ENCODE measurements around the gene EPB41L1.

EPB41L1 gene

GRCh38 chr20:36153736-36154699, 522 bp upstream of the EPB41L1 start:
- in situ Hi-C loops (cut with MboI; ENCODE audit: low sequenced_read_pairs) = no loop called here

DNA sequence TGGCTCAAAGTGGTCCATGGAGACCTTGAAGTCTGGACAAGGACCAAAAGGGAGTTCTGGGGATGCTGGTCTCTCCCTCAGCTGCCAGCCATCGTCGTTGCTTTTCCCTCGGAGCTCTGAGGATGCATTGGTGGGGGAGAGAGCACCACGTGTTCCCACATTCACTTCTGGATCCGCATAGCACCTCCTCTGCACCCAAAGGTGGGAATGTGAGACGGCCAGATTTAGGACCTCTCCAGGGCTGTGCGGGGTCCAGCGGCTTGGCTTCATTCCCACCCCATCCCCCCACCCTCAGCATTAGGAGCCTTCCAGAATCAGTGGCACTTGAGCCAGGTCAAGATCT, 1.1 kb downstream of the EPB41L1 start:
- in situ Hi-C loops (cut with MboI; ENCODE audit: low sequenced_read_pairs) = no loop called here

DNA sequence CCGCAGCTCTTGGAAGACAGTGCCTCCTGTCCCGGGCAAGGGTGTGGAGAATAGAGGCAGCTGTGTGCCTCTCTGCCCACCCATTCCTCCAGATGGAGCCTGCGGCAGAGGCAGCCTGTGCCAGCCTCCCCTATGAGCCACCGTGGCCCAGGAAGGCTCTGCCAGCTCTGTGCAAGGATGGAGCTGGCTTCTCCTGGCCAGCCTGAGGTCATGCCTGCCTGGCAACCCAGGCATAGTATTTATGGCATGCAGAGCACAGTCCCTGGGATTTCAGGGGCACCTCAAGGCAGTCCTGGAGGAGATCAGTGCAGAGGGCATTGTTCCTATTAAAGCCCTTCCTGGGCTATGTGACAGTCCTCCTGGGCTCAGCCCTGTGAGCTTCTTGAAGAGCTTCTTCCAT, 1.5 kb downstream of the EPB41L1 start:
- in situ Hi-C loops (cut with MboI; ENCODE audit: low sequenced_read_pairs) = no loop called here

- in situ Hi-C loops (cut with MboI; ENCODE audit: low sequenced_read_pairs) = no loop called here
These were observed 3.1 kb downstream of the EPB41L1 start for GRCh38 chr20:36157610-36158009.

DNA sequence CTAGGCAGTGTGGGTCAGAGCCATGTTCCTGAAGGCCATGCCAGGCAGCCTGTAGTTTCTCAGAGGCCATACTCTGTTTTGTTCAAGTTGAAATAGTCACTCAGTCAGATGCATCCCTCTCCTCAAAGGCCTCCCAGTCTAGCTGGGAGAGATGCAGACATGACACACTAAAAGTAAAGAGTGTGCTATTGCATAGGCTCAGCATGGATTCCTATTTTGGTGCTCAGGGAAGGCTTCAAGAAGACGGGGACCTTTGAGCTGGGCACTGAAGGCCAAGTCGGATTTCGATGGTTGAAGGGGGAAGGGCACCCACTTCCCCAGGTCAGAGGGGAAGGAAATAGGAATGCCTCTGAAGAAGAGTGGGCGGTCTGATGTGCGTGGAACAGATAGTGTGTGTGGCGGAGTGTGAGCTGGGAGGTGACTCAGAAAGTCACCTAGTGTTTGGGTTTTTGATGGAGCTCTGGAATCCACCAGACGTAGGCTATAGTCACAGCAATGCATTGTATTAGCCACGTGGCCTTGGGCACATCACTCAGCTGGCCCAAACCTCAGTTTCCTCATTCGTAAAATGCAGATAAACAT, 3.7 kb downstream of the EPB41L1 start:
- in situ Hi-C loops (cut with MboI; ENCODE audit: low sequenced_read_pairs) = no loop called here

- in situ Hi-C loops (cut with MboI; ENCODE audit: low sequenced_read_pairs) = no loop called here
These were observed 5.3 kb downstream of the EPB41L1 start for GRCh38 chr20:36159833-36160232.

GRCh38 chr20:36162272-36162966, 7.9 kb downstream of the EPB41L1 start:
- in situ Hi-C loops (cut with MboI; ENCODE audit: low sequenced_read_pairs) = no loop called here

DNA sequence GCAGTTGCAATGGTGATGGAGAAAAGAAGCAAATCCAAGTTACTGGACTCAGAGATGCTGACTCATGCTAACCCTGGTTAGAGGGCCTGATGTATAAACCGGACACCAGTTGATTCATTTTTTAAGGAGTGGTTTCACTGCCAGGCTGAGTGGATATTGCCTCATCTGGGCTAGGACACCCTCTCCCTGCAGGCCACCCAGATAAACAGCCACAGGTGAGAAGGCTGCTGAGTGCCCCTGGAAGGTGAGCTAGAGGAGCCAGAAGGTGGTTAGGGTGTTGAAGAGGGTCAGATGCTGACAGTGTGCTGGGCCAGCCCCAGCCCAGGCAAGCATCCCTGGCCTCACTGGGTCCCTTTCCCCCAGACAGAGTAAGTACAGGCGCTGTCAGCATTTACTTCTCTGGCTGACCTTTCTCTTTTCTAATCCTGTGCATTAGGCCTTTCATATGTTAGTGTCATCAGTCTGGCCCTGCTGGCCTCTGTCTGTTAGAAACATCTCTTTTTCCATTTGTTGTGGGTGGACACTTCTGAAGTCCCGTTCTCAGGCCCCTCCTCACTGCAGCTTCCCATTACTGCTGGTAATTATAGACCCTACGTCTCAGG, 13.5 kb downstream of the EPB41L1 start:
- in situ Hi-C loops (cut with MboI; ENCODE audit: low sequenced_read_pairs) = no loop called here

DNA sequence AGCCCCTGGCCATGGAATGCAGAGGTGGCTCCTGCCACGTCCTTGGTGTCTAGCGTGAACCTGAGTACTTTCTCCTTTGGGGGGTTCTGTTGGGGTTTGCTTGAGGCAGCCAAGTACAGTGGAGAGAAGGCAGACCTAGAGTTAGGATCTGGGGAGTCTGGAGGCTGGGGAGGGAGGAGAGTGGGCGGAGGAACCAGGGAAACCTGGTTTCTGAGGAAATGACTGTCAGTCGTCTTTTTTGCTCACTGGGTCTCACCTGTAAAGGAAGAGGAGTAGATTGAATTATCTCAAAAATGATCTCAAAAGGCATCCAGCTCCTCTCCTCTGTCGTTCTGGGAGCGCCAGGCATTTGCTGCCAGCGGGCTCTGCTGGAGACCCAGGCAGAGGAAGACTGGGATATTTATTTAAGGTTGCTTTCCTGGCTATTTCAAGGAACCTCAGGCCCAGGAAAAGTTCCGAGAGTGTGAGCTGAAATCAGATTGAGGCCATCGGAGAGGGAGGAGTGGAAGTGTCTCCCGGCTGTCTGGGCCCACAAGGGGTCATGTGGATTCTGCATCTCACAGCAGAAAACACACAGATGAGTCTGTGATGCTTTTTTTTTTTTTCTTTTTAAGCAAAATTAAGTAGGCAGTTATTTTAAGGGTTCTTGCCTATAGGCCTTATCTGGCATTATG, 16.1 kb downstream of the EPB41L1 start:
- in situ Hi-C loops (cut with MboI; ENCODE audit: low sequenced_read_pairs) = no loop called here

GRCh38 chr20:36173451-36173933, 19.0 kb downstream of the EPB41L1 start:
- in situ Hi-C loops (cut with MboI; ENCODE audit: low sequenced_read_pairs) = no loop called here

GRCh38 chr20:36175016-36175415, 20.5 kb downstream of the EPB41L1 start:
- in situ Hi-C loops (cut with MboI; ENCODE audit: low sequenced_read_pairs) = no loop called here

DNA sequence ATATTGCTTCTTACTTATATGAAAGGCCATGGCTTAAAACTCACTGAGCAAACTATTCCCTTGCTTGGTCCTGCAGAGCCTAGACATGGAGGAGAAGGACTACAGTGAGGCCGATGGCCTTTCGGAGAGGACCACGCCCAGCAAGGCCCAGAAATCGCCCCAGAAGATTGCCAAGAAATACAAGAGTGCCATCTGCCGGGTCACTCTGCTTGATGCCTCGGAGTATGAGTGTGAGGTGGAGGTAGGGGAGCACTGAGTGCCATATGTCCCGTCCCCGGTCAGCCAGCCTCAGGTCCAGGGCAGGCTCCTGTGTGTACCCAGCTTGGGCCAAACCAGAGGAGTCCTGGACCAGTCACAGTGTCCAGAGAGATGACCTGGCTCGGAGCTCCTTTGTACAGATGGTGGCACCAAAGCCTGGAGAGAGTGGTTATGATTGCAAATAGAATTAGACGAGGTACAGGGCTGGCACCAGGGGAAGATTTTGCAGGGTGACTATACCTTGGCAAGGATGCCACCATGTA, 21.0 kb downstream of the EPB41L1 start:
- in situ Hi-C loops (cut with MboI; ENCODE audit: low sequenced_read_pairs) = no loop called here

GRCh38 chr20:36177716-36178115, 23.2 kb downstream of the EPB41L1 start:
- in situ Hi-C loops (cut with MboI; ENCODE audit: low sequenced_read_pairs) = no loop called here

DNA sequence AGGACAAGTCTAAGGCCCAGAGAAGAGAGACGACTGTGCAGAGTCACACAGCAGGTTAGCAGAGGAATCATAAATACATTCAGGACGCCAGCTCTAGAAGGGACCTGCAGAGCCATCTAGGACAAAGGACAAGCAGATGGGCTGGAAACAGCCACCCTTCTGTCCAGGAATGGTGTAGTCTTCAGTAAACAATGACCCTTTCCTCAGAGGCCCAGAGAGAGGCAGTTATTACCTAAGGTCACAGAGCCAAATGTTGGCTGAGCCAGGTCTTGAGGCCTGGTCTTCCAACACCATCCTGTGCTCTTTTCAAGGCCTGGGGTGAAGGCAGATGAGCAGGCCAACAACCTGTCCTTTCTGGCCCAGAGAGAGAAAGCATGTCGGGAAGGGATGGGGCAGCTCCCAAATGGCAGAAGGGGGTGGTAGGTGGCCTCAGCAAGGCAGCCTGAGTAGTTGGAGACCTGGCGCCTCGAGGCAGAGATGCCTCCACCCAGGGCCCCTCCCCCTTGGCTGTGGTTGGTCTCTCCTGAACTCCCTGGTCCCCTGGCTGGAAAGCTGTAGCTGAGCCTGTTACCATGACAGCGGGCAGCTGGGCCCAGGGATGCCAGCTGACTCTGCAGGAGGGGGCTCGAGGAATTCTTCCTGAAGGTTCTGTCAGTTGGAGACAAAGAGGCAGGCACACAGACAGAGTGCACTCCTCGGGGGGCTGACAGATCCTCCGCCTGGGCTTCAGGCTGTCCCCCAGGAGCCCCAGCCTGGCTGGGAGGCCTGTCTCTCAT, 24.8 kb downstream of the EPB41L1 start:
- in situ Hi-C loops (cut with MboI; ENCODE audit: low sequenced_read_pairs) = no loop called here

DNA sequence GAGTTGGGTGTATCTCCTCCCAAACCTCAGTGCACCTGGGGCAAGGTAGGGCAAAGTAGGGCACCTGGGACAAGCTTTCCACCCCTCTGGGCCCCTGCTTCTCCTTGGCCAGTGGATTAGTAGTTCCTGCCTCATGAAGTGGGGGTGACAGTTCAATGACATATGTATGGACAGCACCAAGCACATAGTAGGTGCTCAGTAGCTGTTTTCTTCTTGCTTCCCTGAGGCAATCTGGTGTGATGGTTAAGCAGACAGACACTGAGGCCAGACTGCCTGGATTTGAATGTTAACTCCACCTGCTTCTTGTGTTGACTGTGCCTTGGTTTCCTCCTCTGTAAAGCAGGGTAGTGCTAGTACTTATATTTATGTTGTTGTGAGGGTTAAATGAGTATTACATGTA, 25.8 kb downstream of the EPB41L1 start:
- in situ Hi-C loops (cut with MboI; ENCODE audit: low sequenced_read_pairs) = no loop called here

DNA sequence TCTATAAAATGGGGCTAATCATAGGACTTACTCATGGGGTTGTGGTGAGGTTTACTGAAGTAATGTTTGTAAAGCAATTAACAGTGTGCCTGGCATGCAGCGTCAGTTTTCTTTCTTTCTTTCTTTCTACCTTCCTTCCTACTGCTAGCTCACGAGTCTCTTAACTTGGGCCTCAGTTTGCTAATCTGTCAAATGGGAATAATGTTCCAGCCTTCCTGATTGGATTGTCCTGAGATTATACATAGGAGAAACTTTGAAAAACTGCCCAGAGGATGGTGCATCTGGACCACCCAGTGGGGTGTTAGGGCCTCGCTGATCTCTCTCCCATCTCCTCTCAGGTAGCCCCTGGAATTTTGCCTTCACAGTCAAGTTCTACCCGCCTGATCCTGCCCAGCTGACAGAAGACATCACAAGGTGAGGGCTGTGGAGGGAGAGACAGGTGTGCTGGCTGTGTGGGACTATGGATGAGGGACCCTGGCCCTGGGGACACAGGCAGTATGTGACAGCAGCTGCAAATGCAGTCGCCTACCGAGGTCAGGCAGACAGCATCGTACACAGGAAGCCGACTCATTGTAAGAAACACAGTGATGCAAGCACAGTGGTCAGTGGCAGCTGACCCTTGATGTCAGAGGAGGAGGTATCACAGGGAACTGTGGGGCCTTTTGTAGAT, 27.5 kb downstream of the EPB41L1 start:
- in situ Hi-C loops (cut with MboI; ENCODE audit: low sequenced_read_pairs) = no loop called here

DNA sequence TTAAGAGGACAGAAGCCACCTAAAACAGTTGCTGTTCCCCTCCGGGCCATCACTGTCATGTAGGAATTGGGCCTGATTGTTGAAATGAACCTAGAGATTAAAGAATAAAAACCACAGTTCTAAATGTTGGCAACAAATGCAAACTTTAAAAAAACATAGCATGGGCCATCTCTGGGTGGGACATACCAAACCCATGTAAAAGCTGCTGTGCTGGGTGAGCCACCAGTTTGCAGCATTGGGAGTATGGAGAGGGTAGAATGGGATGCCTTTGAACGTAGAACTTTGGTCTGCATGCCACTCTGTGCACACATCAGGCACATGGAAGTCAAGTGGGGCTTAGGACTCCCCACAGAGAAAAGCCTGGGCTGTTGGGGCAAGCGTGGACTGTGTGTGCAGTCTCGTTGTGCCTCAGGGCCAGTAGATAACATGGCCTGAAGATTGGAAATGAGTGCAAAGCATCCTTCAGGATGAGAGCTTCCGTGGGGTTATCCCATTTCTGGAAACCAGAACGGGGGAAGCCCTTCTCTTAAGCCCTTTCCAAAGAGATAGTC, 28.1 kb downstream of the EPB41L1 start:
- in situ Hi-C loops (cut with MboI; ENCODE audit: low sequenced_read_pairs) = no loop called here

- in situ Hi-C loops (cut with MboI; ENCODE audit: low sequenced_read_pairs) = no loop called here
These were observed 28.8 kb downstream of the EPB41L1 start for GRCh38 chr20:36183155-36183944.

Measured in HL-60/S4 treated with retinoic acid at 250 ng/mL for 4 days and 3 days (cell line).